ENCODE measurements around the gene VPS11. TPM values are rescaled to one million over a fixed set of nuclear protein-coding genes. Genes with fewer than 3 reads are reported as not detected.

VPS11 gene
- total and polyA plus RNA-seq, 10 of the 15 experiments (the other 5 are each of a cell fraction or from before 2014, with no cell fraction given) = 15.8 to 26.4 (median 24.5) TPM

DNA sequence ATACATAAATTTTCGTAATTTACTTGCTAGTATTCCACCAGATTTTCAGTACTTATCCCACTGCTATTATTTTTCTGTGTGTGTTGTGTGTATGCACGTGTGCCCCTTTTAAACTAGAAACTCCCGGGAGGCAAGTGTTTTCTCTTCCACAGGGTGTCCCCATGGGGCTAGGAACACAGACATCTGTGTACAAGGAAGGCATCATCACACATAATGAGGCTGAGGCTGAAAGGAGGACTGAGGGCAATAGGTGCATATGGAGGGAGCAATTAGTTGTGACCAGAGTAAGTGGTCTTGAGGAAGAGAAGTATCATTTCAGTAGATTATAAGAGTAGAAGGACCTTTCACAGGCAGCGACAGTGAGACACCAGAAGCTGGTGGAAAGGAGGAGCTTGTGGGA is 36.2 kb downstream of the VPS11 start (continued):
- no peak for TF ChIP-seq CBFB (IDR thresholded peaks at IDR 0.05; ENCODE audit: low read depth)
- no peak for TF ChIP-seq KDM1A (IDR thresholded peaks at IDR 0.05; ENCODE audit: borderline replicate concordance)

DNA sequence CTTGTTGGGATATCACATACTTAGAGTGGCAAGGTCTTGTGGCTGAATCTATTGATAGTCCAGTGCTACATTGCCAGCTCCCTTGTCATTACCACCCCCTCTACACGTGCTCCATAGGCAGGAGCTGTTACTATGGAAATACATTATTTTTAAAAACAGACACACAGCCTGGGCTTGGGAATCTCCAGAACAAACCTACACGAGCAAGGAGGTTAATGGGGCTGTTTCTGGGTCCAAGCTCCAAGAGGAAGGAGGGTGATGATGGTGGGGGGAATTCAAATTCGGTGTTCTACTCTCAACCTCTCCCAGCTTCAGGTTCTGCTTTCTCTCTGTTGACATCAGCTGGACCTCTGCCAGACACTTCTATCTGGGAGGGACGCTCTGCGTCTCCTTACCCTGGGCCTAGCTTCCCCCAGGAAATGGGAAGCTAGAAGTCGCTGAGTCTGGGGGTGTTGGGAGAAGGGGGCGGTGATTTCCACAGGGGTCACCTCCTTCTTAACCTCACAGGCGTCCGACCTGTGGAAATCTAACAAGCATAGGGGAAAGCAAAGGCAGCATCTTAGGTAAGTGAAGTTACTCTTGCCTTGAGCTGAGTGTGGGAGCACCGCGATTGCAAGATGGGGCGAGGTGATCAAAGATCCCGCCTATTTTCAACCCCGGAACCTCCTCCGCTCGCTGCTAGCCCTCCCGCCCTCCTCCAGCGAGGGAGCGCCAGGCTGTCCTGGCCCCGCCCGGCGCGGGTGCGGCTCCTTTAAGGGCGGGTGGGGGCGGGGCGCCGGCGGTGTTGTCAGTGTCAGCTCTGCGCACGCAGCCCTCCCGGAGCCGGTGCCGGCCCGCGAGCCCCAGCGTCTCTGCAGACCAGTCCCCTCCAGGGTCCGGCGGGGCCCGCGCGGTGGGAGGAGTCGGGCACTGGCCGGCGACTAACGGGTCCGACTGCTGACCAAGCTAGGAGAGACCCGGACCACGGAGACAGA is 39.2 kb downstream of the VPS11 start, which contains the start of gene C2CD2L:
TSS of gene C2CD2L (plus strand) at position 781 of the 974 bp plus-strand sequence. CDS start 398 bp downstream, outside the sequence.
- ChIA-PET CTCF (interaction anchor here (0.6 to 2.0 kb wide), 15 partner anchors 11 to 231 kb away, joined by 3 to 9 read pairs (median 5); partner anchors contain the start of genes HINFP, HMBS, HYOU1 and VPS11), RAD21 (ENCODE audit: unreplicated experiment) (interaction anchor here (0.7 to 2.2 kb wide), 12 partner anchors 11 to 218 kb away, joined by 3 to 16 read pairs (median 4); partner anchors contain the start of genes HINFP, HMBS, NLRX1 and VPS11), SMC1A (ENCODE audit: uncharacterized antibody, unreplicated experiment) (interaction anchor here (0.6 to 1.8 kb wide), 10 partner anchors 10 to 153 kb away, joined by 3 to 9 read pairs (median 6); partner anchors contain the start of genes HINFP, HMBS and TRAPPC4), POLR2A (interaction anchor here (0.6 to 7.2 kb wide), 23 partner anchors 10 to 216 kb away, joined by 3 to 76 read pairs (median 3); partner anchors contain the start of genes HINFP, HMBS, HYOU1 and NLRX1)
- Histone ChIP-seq H3K4me3 (peak within 1 kb of the TSS; percentile 96), H3K27me3 (replicated peaks in 1 of 2; ENCODE audit: control insufficient read depth in 2 of 2, insufficient read depth in 2 of 2, low read length in 1 of 2) (no peaks in the 10 kb centered on the region), H3K9me3 (replicated peaks; ENCODE audit: control insufficient read depth, insufficient read depth, low read length) (no peaks in the 10 kb centered on the region), H3K27ac (ENCODE audit: control insufficient read depth, insufficient read depth) (peak within 1 kb of the TSS; percentile 73), H3K36me3 (ENCODE audit: control insufficient read depth in 2 of 2, insufficient read depth in 2 of 2, low read length in 1 of 2) (peaks cover 8 to 12% of the 10 kb centered on the region in 2 experiments), H4K20me1 (ENCODE audit: control insufficient read depth, insufficient read depth) (no peaks in the 10 kb centered on the region), H3K79me2 (ENCODE audit: control insufficient read depth, insufficient read depth, low read length) (peaks cover 33% of the 10 kb centered on the region), H3K4me2 (ENCODE audit: control insufficient read depth, insufficient read depth) (peak within 1 kb of the TSS; percentile 93), H3K4me1 (ENCODE audit: control insufficient read depth, insufficient read depth, low read length) (peaks cover 23% of the 10 kb centered on the region), H3K9ac (ENCODE audit: control insufficient read depth, insufficient read depth, low read length) (peak within 1 kb of the TSS; percentile 87), H2AFZ (ENCODE audit: control insufficient read depth, low read depth, low read length) (peak within 1 kb of the TSS; percentile 76)
- ATAC-seq (peak; percentile 93), FAIRE-seq (peak; percentile 93), DNase-seq (ENCODE audit: low read depth, low spot score) (peak; percentile 70)
- 1% methylated on average over 39 of the region's 49 CpGs for WGBS (ENCODE audit: insufficient coverage, insufficient replicate concordance, low lambda C conversion rate, missing lambda C conversion rate)
- in situ Hi-C loops (cut with MboI) (no loop called here), intact Hi-C loops (cut with micrococcal nuclease; ENCODE audit: unreplicated experiment) (loop anchor here (1.0 to 5.0 kb wide), 2 partner anchors 37 to 90 kb away; no protein-coding TSS in a partner anchor)
- BruUV-seq (replicated peaks) = TSS peak; percentile 92
- peak; percentile 58; the same call in 1 of the 2 replicates for TF ChIP-seq IKZF1 (conservative IDR thresholded peaks at IDR 0.05)
- TF ChIP-seq BCL11A (IDR thresholded peaks at IDR 0.05; ENCODE audit: low read depth, low read length) = no peak
- TF ChIP-seq PML (IDR thresholded peaks at IDR 0.05; ENCODE audit: low read length) = no peak
- TF ChIP-seq KLF5 (IDR thresholded peaks at IDR 0.05; ENCODE audit: partially characterized antibody) = no peak
- TF ChIP-seq LARP7 (IDR thresholded peaks at IDR 0.05) = no peak
- TF ChIP-seq ZNF24 (IDR thresholded peaks at IDR 0.05) = no peak
- no peak for TF ChIP-seq YY1 (IDR thresholded peaks at IDR 0.05; ENCODE audit: low read depth, low read length)
- no peak for TF ChIP-seq ZZZ3 (IDR thresholded peaks at IDR 0.05; ENCODE audit: control insufficient read depth, insufficient read length, low read depth)
- TF ChIP-seq ATF7 (IDR thresholded peaks at IDR 0.05; ENCODE audit: low read depth) = 0 out of 2 replicates have a peak, but pooled peaks have one; percentile 17
- TF ChIP-seq IRF3 (IDR thresholded peaks at IDR 0.05) = no peak
- TF ChIP-seq NFYA (IDR thresholded peaks at IDR 0.05; ENCODE audit: borderline replicate concordance, low read depth, low read length) = no peak
- no peak for TF ChIP-seq RBBP5 (conservative IDR thresholded peaks at IDR 0.05)
- no peak for TF ChIP-seq NR2C1 (IDR thresholded peaks at IDR 0.05)
- no peak for TF ChIP-seq WRNIP1 (IDR thresholded peaks at IDR 0.05; ENCODE audit: borderline replicate concordance, low read depth, low read length)
- no peak for TF ChIP-seq ZBED1 (IDR thresholded peaks at IDR 0.05; ENCODE audit: borderline replicate concordance)
- peak; percentile 72 for TF ChIP-seq POLR2AphosphoS5 (IDR thresholded peaks at IDR 0.05; ENCODE audit: low read length)
- TF ChIP-seq, protein P1, sequence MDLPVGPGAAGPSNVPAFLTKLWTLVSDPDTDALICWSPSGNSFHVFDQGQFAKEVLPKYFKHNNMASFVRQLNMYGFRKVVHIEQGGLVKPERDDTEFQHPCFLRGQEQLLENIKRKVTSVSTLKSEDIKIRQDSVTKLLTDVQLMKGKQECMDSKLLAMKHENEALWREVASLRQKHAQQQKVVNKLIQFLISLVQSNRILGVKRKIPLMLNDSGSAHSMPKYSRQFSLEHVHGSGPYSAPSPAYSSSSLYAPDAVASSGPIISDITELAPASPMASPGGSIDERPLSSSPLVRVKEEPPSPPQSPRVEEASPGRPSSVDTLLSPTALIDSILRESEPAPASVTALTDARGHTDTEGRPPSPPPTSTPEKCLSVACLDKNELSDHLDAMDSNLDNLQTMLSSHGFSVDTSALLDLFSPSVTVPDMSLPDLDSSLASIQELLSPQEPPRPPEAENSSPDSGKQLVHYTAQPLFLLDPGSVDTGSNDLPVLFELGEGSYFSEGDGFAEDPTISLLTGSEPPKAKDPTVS (IDR thresholded peaks at IDR 0.05; ENCODE audit: low read depth, low read length) = no peak

Measured in GM12878 (cell line).